ENCODE measurements around the gene OBP2A. TPM values are rescaled to one million over a fixed set of nuclear protein-coding genes. Genes with fewer than 3 reads are reported as not detected.

Gene OBP2A
- total and polyA plus RNA-seq, 7 experiments from 2014 or later, result not detected

DNA sequence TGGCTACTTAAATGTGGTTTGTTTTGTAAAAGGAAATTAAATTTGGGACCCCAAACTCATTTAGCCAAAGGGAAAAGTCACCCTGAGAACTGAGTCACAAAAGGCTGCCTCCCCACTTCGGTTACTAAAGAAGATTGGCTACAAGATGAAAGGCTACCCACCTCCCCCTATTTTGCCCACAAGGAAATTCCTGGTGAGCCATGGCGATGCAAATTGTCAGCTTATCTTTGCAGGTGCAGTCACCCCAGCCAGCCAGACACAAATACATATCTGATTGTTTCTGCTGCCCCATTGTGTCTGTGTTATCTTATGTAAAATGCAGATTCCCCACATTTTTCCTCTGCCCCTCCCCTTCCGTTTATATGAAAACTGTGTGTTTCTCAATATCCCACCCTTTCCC is 24.5 kb downstream of the OBP2A start:
- Histone ChIP-seq H3K9me3 (ENCODE audit: control insufficient read depth in 2 of 3, low read length in 3 of 3) (peaks cover 0 to 4% (median 0%) of the 10 kb centered on the region in 3 experiments), H3K27me3 (ENCODE audit: control insufficient read depth in 2 of 2, insufficient read depth in 2 of 2, low read length in 2 of 2) (no peaks in the 10 kb centered on the region), H3K4me1 (ENCODE audit: control insufficient read depth in 2 of 2, insufficient read depth in 2 of 2, low read length in 2 of 2) (no peaks in the 10 kb centered on the region), H3K4me3 (ENCODE audit: low read length) (no peak overlapping the region), H3K36me3 (ENCODE audit: control insufficient read depth in 2 of 3, insufficient read depth in 3 of 3, low read length in 3 of 3) (no peaks in the 10 kb centered on the region), H3K27ac (ENCODE audit: low read depth, low read length) (no peak overlapping the region)
- intact Hi-C loops (cut with micrococcal nuclease), result no loop called here
- no peak overlapping the region for H3K4me3 Mint-ChIP-seq
- peaks cover 2 to 14% (median 11%) of the 10 kb centered on the region in 5 donors for H3K27me3 Mint-ChIP-seq
- H3K9me3 Mint-ChIP-seq, result peaks cover 0 to 12% (median 6%) of the 10 kb centered on the region in 11 donors
- DNase-seq, result no peak
- no peak overlapping the region for H3K27ac Mint-ChIP-seq
- no peak for ATAC-seq
- no peaks in the 10 kb centered on the region for H3K4me1 Mint-ChIP-seq
- POLR2A ChIA-PET, result no interaction called here
- CTCF ChIA-PET, result no interaction called here
- H3K36me3 Mint-ChIP-seq, result no peaks in the 10 kb centered on the region

DNA sequence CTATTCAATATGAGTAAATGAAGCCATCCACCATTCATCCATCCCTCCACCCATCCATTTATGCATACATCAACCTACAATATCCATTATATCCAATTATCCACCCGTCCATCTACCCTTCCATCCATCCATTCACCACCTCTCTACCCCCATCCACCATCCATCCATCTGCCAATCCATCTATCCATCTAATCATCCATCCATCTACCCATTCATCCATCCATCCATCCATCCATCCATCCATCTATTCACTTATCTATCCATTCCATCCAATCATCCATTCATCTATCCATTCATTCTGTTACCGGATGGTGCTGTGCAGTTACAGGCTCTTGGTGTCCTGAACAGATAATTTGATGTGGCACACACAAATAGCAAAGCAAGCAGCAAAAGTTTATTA is 26.3 kb downstream of the OBP2A start:
- peaks cover 0 to 4% (median 0%) of the 10 kb centered on the region in 3 experiments for H3K9me3 ChIP-seq (ENCODE audit: control insufficient read depth in 2 of 3, low read length in 3 of 3)
- Mint-ChIP-seq H3K27ac (no peak overlapping the region), H3K4me3 (no peak overlapping the region), H3K9me3 (peaks cover 0 to 12% (median 6%) of the 10 kb centered on the region in 11 donors), H3K27me3 (peaks cover 2 to 7% (median 6%) of the 10 kb centered on the region in 5 donors), H3K36me3 (no peaks in the 10 kb centered on the region), H3K4me1 (no peaks in the 10 kb centered on the region)
- no peak overlapping the region for H3K27ac ChIP-seq (ENCODE audit: low read depth, low read length)
- DNase-seq (no peak), ATAC-seq (no peak)
- intact Hi-C loops (cut with micrococcal nuclease), result no loop called here
- H3K36me3 ChIP-seq (ENCODE audit: control insufficient read depth in 2 of 3, insufficient read depth in 3 of 3, low read length in 3 of 3), result no peaks in the 10 kb centered on the region
- H3K4me3 ChIP-seq (ENCODE audit: low read length), result no peak overlapping the region
- POLR2A ChIA-PET, result no interaction called here
- CTCF ChIA-PET, result no interaction called here
- H3K4me1 ChIP-seq (ENCODE audit: control insufficient read depth in 2 of 2, insufficient read depth in 2 of 2, low read length in 2 of 2), result no peaks in the 10 kb centered on the region
- no peaks in the 10 kb centered on the region for H3K27me3 ChIP-seq (ENCODE audit: control insufficient read depth in 2 of 2, insufficient read depth in 2 of 2, low read length in 2 of 2)

DNA sequence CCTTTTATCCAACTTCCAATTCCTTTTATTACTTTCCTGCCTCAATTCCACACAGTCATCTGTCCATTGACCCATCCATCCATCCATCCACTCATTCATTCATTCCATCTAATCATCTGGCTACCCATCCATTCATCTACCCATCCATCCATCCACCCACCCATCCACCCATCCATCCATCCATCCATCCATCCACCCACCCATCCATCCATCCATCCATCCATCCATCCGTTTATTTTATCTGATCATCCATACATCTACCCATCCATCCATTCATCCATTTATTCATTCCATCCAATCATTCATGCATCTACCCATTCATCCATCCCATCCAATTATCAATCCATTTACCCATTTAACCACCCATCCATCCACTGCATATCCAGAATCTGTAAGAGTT is 27.2 kb downstream of the OBP2A start:
- no peaks in the 10 kb centered on the region for H3K27me3 ChIP-seq (ENCODE audit: control insufficient read depth in 2 of 2, insufficient read depth in 2 of 2, low read length in 2 of 2)
- H3K4me1 ChIP-seq (ENCODE audit: control insufficient read depth in 2 of 2, insufficient read depth in 2 of 2, low read length in 2 of 2), result no peaks in the 10 kb centered on the region
- Mint-ChIP-seq H3K4me1 (no peaks in the 10 kb centered on the region), H3K27me3 (peaks cover 2 to 7% (median 6%) of the 10 kb centered on the region in 5 donors), H3K36me3 (no peaks in the 10 kb centered on the region), H3K4me3 (no peak overlapping the region), H3K9me3 (peaks cover 0 to 12% (median 6%) of the 10 kb centered on the region in 11 donors), H3K27ac (no peak overlapping the region)
- intact Hi-C loops (cut with micrococcal nuclease), result no loop called here
- no peak overlapping the region for H3K27ac ChIP-seq (ENCODE audit: low read depth, low read length)
- ChIA-PET CTCF (no interaction called here), POLR2A (no interaction called here)
- DNase-seq (no peak), ATAC-seq (no peak)
- no peak overlapping the region for H3K4me3 ChIP-seq (ENCODE audit: low read length)
- peaks cover 0 to 4% (median 0%) of the 10 kb centered on the region in 3 experiments for H3K9me3 ChIP-seq (ENCODE audit: control insufficient read depth in 2 of 3, low read length in 3 of 3)
- no peaks in the 10 kb centered on the region for H3K36me3 ChIP-seq (ENCODE audit: control insufficient read depth in 2 of 3, insufficient read depth in 3 of 3, low read length in 3 of 3)

DNA sequence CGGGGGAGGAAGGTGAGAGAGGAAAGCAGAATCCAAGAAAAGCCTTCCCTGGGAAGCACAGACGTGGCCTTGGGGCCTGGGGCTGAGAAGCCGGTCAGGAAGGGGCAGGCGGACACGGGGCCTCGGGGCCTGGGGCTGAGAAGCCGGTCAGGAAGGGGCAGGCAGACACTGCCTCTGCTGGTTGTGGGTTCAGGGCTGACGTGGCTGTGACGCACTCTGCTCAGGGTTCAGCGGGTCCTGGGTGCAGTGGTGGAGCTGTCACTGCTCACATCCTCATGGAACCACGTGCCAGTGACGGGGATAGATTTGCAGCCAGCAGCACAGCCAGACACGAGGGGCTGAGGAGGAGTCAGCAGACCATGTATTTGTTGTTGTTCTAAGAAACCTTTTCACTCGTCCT is 28.4 kb downstream of the OBP2A start:
- Mint-ChIP-seq H3K9me3 (peaks cover 0 to 6% (median 1%) of the 10 kb centered on the region in 11 donors), H3K27ac (no peak overlapping the region), H3K27me3 (peaks cover 1 to 7% (median 2%) of the 10 kb centered on the region in 5 donors), H3K4me3 (no peak overlapping the region), H3K4me1 (no peaks in the 10 kb centered on the region), H3K36me3 (no peaks in the 10 kb centered on the region)
- no peaks in the 10 kb centered on the region for H3K9me3 ChIP-seq (ENCODE audit: control insufficient read depth in 2 of 3, low read length in 3 of 3)
- H3K4me1 ChIP-seq (ENCODE audit: control insufficient read depth in 2 of 2, insufficient read depth in 2 of 2, low read length in 2 of 2), result no peaks in the 10 kb centered on the region
- intact Hi-C loops (cut with micrococcal nuclease), result no loop called here
- no peak for ATAC-seq
- no peaks in the 10 kb centered on the region for H3K27me3 ChIP-seq (ENCODE audit: control insufficient read depth in 2 of 2, insufficient read depth in 2 of 2, low read length in 2 of 2)
- DNase-seq, result no peak
- H3K4me3 ChIP-seq (ENCODE audit: low read length), result no peak overlapping the region
- CTCF ChIA-PET, result no interaction called here
- H3K36me3 ChIP-seq (ENCODE audit: control insufficient read depth in 2 of 3, insufficient read depth in 3 of 3, low read length in 3 of 3), result no peaks in the 10 kb centered on the region
- H3K27ac ChIP-seq (ENCODE audit: low read depth, low read length), result no peak overlapping the region
- POLR2A ChIA-PET, result no interaction called here

DNA sequence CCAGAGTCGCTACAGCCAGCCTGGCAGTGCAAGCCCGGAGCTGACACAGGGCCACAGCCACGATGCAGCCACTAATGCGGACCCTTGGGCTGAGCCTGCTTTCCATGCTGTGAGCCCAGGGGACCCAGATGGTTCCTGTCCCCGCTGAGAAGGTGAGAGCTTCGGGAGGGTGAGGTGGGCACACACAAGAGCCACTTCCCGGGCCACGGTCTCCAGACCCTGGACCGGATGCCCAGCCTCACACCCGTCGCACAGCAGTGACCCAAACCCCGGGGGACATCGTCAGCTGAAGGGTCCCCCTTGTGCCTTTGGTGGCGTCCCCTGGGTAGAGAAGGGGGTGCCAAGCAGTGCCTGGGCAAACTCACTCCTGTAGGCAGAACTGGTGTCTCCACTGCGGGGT is 29.0 kb downstream of the OBP2A start:
- peaks cover 0 to 7% (median 2%) of the 10 kb centered on the region in 5 donors for H3K27me3 Mint-ChIP-seq
- CTCF ChIA-PET, result no interaction called here

DNA sequence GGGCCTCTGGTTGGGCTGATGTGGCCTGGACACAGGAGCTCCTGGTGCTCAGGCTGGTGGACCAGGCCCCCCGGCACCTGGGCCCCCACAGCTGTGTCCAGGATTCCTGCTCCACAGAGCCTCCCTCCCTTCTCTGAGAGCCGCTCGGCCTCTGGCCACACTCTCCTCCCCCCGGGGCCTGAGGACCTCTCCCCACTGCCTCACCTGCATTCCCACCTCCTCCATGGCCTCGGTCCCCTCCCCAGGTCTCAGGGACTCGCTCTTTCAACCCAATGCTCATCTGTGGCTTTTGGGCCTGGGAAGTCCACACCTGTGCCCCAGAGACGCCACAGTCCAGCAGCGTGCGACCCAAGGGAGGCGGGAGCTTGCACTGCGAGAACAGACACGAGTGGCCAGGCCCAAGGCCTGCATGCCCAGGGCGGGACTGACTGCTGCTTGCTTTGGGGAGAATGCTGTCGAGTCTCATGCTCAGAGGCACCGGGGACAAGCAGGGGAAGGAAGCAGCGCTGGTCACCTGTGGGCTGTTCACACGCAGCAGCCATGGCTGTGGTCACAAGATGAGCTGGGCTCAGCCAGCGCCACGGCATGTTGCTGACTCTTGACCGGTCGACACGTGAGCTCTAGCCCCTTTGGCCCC is 30.2 kb downstream of the OBP2A start:
- Mint-ChIP-seq H3K27ac (no peak overlapping the region), H3K9me3 (peaks cover 0 to 1% (median 0%) of the 10 kb centered on the region in 11 donors), H3K36me3 (no peaks in the 10 kb centered on the region), H3K27me3 (peaks cover 0 to 10% (median 0%) of the 10 kb centered on the region in 5 donors), H3K4me3 (no peak overlapping the region), H3K4me1 (no peaks in the 10 kb centered on the region)
- ATAC-seq (no peak), DNase-seq (no peak)
- H3K4me3 ChIP-seq (ENCODE audit: low read length), result no peak overlapping the region
- CTCF ChIA-PET, result no interaction called here
- intact Hi-C loops (cut with micrococcal nuclease), result no loop called here
- H3K36me3 ChIP-seq (ENCODE audit: control insufficient read depth in 2 of 3, insufficient read depth in 3 of 3, low read length in 3 of 3), result no peaks in the 10 kb centered on the region
- H3K9me3 ChIP-seq (ENCODE audit: control insufficient read depth in 2 of 3, low read length in 3 of 3), result no peaks in the 10 kb centered on the region
- POLR2A ChIA-PET, result no interaction called here
- no peaks in the 10 kb centered on the region for H3K4me1 ChIP-seq (ENCODE audit: control insufficient read depth in 2 of 2, insufficient read depth in 2 of 2, low read length in 2 of 2)
- no peak overlapping the region for H3K27ac ChIP-seq (ENCODE audit: low read depth, low read length)
- no peaks in the 10 kb centered on the region for H3K27me3 ChIP-seq (ENCODE audit: control insufficient read depth in 2 of 2, insufficient read depth in 2 of 2, low read length in 2 of 2)

More for the DNA sequence above, 29.0 kb downstream of the OBP2A start:
- ATAC-seq (no peak), DNase-seq (no peak)
- Histone ChIP-seq H3K36me3 (ENCODE audit: control insufficient read depth in 2 of 3, insufficient read depth in 3 of 3, low read length in 3 of 3) (no peaks in the 10 kb centered on the region), H3K4me3 (ENCODE audit: low read length) (no peak overlapping the region), H3K27me3 (ENCODE audit: control insufficient read depth in 2 of 2, insufficient read depth in 2 of 2, low read length in 2 of 2) (no peaks in the 10 kb centered on the region), H3K27ac (ENCODE audit: low read depth, low read length) (no peak overlapping the region), H3K4me1 (ENCODE audit: control insufficient read depth in 2 of 2, insufficient read depth in 2 of 2, low read length in 2 of 2) (no peaks in the 10 kb centered on the region), H3K9me3 (ENCODE audit: control insufficient read depth in 2 of 3, low read length in 3 of 3) (no peaks in the 10 kb centered on the region)
- Mint-ChIP-seq H3K36me3 (no peaks in the 10 kb centered on the region), H3K4me3 (no peak overlapping the region), H3K4me1 (no peaks in the 10 kb centered on the region), H3K27ac (no peak overlapping the region), H3K9me3 (peaks cover 0 to 1% (median 0%) of the 10 kb centered on the region in 11 donors)
- POLR2A ChIA-PET, result no interaction called here
- intact Hi-C loops (cut with micrococcal nuclease), result no loop called here

GRCh38 chr9:135577256-135577655 is 31.3 kb downstream of the OBP2A start:
- no peaks in the 10 kb centered on the region for H3K36me3 Mint-ChIP-seq

More at GRCh38 chr9:135577256-135577655, 31.3 kb downstream of the OBP2A start:
- no peak overlapping the region for H3K4me3 Mint-ChIP-seq
- H3K9me3 Mint-ChIP-seq, result peaks cover 0 to 1% (median 0%) of the 10 kb centered on the region in 11 donors
- Histone ChIP-seq H3K27me3 (ENCODE audit: control insufficient read depth in 2 of 2, insufficient read depth in 2 of 2, low read length in 2 of 2) (no peaks in the 10 kb centered on the region), H3K27ac (ENCODE audit: low read depth, low read length) (no peak overlapping the region), H3K4me3 (ENCODE audit: low read length) (no peak overlapping the region), H3K36me3 (ENCODE audit: control insufficient read depth in 2 of 3, insufficient read depth in 3 of 3, low read length in 3 of 3) (no peaks in the 10 kb centered on the region), H3K9me3 (ENCODE audit: control insufficient read depth in 2 of 3, low read length in 3 of 3) (no peaks in the 10 kb centered on the region), H3K4me1 (ENCODE audit: control insufficient read depth in 2 of 2, insufficient read depth in 2 of 2, low read length in 2 of 2) (no peaks in the 10 kb centered on the region)
- peaks cover 0 to 20% (median 4%) of the 10 kb centered on the region in 5 donors for H3K27me3 Mint-ChIP-seq
- intact Hi-C loops (cut with micrococcal nuclease), result no loop called here
- POLR2A ChIA-PET, result no interaction called here
- DNase-seq, result no peak
- H3K27ac Mint-ChIP-seq, result no peak overlapping the region
- CTCF ChIA-PET, result no interaction called here
- no peaks in the 10 kb centered on the region for H3K4me1 Mint-ChIP-seq
- no peak for ATAC-seq
